GM12892 (cell line): Measurements from ENCODE around the gene HOXA3.

Source experiments
- POLR2A ChIP-seq: IDR thresholded peaks from 2 replicates; pipeline ENCODE4 v1.6.1; 2011; ENCODE audit warnings: low read depth, low read length, control low read depth
- POLR2AphosphoS5 ChIP-seq: IDR thresholded peaks from 2 replicates; pipeline ENCODE4 v1.6.1; 2011; ENCODE audit warnings: low read depth, low read length, control low read depth

GRCh38 chr7:27093184-27093895 is 59.0 kb downstream of the HOXA3 start:
- TF ChIP-seq POLR2A = no peak
- TF ChIP-seq POLR2AphosphoS5 = no peak
